EL (cell line): Measurements from ENCODE around the gene DNAJA4.

Experiments
- DNase-seq: peaks from one replicate; pipeline ENCODE4 v3.0.0-alpha.2; 2016

Gene DNAJA4

DNA sequence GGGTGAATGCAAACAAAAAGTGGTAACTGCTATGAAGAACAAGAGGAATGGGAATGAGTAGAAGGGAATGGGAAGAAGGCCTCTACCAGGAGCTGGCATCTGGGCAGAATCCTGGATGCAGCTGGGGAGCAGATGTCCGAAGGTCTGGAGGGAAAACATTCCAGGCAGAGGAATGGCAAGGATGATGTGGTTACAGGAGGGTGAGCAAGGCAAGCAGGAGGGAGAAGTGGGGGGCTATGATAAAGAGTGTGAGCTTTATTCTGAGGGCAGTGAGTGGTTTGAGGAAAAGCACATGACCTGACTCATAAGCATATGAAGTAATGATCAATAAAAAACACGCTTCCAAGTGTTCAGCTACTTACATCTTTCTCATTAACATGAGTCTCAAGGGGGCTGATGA is 18.0 kb downstream of the DNAJA4 start:
- DNase-seq = peak; percentile 40

DNA sequence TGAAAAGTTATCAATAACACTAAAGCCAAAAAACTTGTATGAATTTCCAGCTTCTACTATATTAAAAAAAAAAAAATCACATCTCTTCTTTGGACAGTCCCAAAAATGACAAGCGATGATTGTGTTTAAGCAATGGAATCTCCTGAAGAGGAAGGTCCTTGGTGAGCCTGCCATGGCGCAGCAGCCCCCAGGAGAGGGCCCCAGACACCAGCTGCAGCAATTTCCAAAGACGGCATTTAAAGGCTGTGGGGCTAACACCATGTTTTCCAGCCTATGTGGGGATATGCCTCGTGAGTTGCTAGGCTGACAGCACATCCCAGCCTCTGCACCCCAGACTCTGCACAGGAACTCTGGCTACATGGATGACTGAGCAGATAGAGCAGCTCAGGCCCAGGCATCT is 20.4 kb downstream of the DNAJA4 start:
- DNase-seq = no peak

DNA sequence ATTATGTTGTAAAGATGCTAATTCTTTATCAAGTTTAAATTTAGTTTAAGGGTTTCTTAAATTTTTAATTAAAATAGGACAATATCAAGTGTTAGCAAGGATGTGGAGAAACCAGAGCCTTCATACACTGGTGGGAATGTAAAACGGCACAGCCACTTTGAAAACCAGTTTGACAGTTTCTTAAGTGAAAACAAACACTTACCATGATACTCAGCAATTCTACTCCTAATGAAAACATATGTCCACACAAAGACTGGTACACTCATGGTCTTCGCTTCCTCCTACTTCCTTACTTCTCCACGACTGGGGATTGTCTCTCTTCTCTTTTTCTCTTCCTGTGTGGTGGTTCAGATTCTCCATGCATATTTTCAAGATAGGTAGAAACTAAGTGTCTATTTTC is 25.9 kb downstream of the DNAJA4 start:
- DNase-seq = no peak

DNA sequence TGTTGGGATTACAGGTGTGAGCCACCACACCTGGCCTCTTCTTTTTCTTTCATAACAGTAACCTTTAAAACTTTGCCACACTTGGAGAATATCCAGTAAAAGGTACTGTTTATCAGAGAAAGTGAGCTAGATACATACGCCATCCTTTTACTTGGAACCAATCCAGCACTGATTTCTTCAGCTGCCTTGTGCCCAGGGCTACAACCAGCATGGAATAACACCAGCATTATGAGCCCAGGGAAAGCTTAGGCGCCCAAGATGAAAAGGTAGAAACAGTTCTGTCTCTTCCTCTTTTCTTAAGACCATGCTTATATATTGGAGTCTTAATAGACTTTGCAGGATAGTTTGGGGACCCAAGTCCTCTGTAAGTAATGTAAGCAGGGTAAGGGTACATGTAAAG is 26.7 kb downstream of the DNAJA4 start:
- no peak for DNase-seq

DNA sequence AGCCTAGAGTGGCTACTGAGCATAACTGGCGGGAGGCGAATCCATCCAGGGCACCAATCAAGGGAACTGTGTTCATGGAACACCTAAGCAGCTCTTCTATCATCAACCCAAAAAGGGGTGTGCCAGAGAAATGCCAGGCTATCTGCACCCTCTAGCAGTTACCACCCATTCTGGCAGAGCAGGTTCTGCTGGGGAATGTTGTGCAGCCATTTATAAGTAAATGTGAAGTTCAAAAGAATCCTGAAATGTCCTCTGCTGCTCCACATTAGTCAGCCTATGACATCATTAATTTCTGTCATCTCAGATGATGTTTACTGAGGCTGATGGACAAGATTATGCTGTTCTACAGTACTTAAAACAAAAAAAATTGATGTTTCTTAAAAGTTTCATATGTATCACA is 27.3 kb downstream of the DNAJA4 start:
- no peak for DNase-seq

DNA sequence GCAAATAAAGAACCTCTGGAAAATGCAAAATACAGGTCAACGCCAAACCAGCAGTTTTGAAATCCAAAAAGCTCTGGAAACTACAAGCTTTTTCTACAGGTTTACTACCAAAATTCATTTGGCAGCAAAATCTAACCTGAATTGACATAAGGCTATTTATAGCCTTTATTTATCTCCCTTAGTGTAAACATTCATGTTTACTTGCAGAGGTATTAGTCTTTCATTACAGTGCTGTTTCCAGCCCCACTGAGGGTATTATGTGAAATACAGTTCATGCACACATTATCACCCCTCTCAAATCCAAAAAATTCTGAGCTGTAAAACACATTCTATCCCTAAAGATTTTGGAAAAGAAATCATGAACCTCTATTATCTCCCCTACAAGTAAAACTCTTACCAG is 27.9 kb downstream of the DNAJA4 start:
- no peak for DNase-seq

DNA sequence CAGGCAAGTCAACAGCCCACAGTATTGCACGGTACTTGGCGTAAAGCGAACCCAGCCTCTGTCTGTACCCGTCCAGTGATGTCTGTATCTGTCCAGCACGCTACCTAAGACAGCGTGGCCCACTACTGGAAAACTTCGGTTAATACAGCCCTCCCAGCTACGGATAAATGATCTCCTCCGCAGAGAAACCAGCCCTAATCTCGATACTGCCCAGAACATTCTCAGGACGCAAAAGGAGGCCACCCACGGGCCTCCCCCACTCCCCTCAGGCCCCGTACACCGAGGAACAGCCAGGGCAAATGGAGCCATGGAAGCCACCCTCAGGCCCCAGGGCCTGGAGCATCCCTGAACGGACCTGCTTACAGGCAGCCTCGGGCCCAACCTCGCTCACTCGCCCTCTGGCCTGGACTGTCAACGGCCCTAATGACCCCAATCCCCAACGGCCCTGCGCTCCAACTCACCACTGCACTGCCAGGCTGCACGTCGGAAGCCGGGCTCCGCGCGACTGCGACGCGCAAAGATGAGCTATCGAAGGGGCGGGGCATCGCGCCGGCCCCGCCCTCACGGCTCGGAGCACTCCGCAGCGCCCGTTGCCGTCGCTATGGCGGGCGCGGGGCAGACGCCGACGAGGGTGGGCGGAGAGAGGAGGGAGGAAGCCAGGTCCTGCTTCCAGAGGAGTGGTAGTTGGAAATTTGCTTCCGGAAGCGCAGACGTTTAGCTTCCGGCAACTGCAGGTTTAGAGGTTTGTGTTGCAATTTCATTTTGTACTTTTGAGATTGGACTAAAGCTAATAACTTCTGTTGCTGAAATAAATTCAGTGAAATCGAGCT is 35.0 kb downstream of the DNAJA4 start, which contains the start of gene SKIC8:
Gene SKIC8 (minus strand): TSS at position 509 of the 830 bp plus-strand sequence. CDS start 3,923 bp downstream, outside the sequence.
- DNase-seq = peak; percentile 94

DNA sequence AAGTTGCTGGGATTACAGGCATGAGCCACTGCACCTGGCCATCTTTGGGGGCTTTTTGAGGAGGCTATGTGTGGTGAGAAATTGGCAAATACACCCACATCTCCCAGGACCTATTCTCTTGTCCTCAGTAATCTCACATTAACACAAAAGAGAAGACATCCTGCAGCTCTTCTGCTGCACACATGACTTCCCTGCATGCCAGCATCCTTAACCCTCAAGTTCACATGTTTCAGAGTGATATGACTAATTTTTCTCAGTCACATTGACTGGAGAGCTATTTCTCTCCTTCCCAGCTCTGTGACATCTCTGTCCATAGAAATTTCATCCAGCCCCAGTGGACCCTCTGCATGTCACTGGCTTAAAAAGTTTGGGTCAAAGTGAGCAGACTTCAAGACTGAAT is 37.0 kb downstream of the DNAJA4 start:
- DNase-seq = peak; percentile 29

DNA sequence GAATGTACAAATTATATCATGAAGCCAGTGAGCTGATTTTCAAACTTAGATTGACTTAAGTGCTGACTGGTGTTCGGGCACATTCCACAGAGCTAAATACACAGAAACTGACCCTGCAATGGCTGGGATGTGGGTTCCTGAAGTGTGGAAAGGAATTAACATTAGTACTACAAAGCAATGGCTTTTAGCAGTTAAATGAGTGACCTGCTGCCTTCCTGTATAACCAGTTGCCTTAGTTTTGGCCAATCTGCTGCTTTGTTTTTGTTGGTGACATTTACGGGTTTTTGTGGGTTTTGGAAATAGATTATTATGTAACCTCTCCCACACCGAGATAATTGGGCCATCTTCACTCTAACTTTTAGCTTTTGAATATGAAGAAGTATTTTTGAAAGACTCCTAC is 37.5 kb downstream of the DNAJA4 start:
- DNase-seq = peak; percentile 56

DNA sequence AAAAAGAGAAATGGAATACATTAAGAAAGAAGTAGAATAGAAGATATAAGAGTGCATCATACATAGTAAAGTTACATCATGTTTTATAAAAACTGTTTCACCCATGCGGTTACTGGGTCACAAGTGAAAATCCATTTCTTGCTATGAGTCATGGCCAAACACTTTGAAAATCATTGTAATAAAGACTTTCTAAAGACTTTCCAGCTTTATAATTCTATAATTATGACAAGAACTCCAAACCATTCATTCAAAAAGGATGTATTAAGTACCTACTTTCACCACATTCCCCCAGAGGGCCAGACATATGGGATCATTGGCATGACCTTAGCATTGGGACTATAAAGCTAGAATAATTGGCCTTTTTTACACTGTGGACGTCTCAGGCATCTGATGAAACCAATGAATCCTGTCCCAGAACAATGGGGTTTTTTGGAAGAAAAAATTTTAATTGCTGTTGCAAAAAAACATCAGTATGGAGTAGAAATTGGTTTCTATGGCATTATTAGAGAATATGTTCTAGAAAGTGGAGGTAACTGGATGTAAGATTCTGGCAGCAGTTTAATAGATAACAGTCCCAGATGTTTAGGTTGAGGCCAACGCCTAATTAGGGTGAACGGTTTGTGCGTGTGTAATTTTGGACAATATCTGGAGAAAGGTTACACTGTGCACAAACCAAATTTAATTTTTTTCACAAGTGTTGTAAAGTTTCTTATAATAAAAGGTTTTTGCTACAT is 38.4 kb downstream of the DNAJA4 start:
- DNase-seq = peak; percentile 94

DNA sequence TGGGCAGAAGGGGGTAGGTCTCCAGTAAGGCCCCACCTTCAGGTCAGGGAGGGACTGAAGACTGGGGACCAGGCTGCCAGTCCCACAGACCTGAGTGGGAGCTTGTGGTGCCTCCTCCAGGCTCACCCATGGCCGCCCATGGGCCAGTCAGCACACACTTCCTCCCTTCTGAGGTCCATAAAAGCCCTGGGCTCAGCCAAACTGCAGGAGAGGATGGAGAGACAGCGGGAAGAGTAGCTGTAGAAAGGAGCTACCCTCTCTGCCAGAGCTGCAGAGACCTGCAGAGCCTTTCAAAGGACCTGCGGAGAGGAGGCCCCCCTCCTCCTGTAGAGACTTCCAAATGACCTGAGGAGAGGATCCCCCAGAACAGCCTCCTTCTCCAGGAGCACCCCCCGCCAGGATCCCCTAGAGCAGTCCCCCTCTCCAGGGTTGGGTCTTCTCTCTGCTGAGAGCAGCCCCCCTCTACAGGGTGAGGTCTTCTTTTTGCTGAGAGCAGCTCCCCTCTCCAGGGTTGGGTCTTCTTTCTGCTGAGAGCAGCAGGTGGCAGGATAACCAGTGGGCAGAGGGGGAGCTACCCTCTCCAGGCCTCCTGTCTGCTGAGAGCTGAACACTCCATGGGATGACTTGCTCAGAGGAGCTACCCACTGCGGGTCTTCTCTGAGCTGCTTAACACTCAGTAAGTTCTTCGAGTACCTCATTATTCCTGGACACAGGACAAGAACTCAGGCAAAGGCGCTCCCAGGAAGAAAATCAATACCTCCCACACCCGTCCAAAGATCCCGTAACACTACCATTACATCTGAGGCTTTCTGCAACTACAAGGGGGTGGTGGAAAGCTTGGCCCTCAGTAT is 40.1 kb downstream of the DNAJA4 start:
- no peak for DNase-seq

DNA sequence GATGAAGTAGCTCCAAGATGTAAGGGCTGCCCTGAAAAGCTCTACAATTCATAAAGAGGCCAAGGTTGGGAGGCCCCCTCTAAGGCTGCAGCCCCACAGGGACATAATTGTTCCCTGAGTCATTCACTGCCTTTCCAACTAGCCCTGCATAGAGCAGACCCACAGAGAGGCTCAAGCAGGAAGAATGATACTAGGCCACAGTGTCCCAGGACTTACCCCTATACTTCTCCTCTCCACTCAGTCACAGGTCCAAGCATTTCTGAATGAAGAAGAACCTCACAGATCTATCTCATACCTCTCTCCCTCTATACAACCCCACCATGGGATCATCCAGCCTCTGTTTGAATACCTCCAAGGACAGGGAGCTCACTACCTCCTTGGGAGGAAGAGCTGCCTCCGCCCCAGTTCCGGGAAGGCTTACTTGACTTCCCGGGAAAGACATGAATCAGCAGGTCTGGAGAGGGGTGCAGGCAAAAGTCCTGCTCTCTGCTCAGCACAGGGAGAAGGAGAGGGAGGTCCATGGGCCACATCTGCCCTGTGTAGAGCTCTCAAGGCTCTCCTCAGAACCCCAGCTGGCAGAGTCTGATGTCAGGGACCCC is 41.9 kb downstream of the DNAJA4 start:
- DNase-seq = peak; percentile 90

DNA sequence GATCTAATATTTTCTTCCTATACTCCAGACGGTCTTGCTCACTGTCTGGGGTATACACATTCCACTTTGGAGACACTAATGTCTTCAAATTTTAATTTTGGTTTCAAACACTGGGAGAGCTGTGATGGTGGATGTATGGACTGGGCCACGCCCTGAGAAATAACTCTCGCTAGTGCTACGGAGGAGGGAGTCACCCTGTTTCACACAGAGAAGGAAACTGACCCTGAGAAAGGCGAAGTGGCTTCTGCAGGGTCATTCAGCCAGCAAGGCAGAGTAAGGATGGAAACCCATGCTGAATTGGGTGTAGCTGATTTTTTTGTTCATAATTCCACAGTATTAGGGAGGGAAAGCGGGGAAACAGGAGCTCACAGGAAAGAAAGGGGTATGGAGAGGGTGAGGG is 43.6 kb downstream of the DNAJA4 start:
- no peak for DNase-seq

DNA sequence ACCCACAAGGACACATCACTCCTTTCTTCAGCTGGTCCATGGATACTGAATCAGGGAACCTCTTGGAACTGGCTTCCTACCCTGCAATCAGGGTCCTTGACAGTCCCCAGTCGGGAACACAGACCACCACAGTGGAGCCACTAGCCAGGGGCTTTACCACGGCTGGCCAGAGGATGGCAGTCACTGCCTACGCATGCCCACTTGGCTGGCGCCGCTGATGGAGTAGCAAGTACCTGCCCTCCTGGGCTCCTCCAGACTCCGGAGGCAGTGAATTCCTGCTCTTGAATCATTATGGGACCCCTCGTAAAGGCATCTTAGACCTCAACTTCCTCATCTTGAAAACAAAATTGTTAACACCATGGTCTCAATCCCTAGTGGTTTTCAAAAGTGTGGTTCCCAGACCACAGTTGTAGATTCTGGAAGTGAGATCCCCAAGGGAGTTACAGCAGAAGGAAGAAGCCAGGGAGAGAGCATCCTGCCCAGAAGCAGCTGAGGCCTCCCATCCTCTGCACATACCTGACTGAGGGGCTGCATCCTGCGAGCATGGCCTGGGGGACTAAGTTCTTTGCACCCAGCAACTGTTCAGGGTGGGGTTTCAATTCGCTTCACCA is 44.2 kb downstream of the DNAJA4 start:
- DNase-seq = peak; percentile 65

DNA sequence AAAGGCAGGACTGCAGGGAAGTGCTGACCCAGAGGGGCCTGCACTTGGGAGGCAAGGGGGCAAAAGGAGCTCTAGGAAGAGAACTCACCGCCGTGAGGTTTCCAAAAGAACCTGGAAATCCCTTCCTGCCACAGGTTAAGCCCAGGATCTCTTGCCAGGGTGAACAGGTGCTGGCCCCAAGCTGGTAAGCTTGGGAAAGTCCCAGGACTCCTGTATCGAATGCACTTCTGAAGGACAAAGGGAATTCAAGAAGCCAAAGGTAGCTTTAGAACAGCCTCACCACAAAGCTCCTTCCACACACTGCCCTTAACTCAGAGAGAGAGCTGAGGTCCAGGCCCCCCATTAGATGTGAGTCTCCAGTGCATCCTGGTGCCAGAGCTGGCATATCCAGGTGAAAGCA is 46.9 kb downstream of the DNAJA4 start:
- no peak for DNase-seq

DNA sequence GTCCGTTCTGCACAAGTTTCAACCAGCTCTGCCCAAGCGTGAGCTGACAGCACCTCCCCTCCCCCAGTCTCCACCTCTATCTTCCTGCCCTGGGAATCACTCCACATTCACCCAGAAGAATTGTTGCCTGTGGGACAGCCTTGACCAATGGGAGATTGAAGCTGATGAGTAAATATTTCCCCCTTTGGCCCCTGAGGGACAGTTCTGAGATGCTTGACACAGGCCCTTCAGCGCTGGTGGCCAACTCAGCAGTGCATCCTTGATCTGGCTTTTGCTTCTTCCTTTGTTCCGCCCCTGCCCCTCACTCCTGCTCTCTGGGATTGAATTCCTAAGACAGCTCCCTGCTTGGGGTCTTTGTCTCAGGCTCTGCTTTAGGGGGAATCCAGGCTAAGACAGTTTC is 48.2 kb downstream of the DNAJA4 start:
- no peak for DNase-seq

DNA sequence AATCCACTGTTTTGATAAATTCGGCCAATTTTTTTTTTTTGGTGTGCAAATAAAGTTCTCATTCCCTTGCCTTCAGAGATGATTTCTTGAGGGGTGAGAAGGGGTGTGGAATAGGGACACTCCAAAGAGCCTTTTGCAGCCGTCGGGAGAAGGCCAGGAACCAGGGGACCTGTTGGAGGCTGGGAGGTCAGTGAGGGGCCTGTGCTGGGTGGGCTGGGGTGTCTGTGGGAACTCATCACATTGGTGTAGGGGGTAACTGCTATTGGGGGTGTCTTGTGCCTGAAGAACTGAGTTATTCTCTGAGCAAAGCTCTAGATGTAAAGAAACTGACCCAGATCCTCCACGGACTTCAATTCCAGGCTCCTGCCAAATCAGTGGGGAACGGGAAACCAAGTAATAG is 48.6 kb downstream of the DNAJA4 start:
- DNase-seq = no peak

DNA sequence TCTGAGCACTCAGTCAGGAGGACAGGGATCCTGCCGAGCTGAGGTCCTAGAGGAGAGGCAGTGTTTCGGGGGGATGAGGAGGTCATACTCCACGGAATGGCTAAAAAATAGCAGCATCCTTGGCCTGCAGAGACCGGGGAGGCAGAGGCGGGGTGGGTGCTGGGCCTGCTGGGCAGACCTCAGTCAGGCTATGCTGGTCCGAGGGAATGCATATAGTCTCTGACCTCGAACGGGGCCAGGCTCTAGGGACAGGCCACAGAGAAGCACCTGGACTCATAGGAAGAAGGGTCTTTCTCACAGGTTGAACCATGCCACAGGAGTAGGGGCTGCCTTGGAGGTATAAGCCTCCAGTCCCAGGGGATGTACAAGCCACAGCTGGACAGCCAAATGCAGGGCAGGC is 49.0 kb downstream of the DNAJA4 start:
- DNase-seq = no peak

DNA sequence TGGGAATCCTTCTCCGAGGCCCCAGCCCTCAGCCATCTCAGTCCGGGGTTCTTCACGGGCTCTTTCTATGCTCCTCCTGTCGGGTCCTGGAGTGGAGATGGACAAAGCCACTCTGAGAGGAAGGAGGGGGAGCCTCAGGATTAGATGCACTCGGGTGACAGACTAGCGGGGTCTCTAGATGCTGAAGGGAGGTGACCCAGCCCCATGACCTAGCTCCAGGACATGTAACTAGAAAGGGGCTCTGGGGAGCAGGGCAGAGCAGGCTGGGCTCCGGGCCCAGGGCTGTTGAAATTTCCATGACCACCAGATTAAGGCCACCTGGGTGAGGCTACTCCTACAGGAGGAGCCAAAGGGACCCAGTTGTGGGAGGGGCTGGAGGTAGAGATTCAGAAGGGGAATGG is 49.8 kb downstream of the DNAJA4 start:
- DNase-seq = no peak

DNA sequence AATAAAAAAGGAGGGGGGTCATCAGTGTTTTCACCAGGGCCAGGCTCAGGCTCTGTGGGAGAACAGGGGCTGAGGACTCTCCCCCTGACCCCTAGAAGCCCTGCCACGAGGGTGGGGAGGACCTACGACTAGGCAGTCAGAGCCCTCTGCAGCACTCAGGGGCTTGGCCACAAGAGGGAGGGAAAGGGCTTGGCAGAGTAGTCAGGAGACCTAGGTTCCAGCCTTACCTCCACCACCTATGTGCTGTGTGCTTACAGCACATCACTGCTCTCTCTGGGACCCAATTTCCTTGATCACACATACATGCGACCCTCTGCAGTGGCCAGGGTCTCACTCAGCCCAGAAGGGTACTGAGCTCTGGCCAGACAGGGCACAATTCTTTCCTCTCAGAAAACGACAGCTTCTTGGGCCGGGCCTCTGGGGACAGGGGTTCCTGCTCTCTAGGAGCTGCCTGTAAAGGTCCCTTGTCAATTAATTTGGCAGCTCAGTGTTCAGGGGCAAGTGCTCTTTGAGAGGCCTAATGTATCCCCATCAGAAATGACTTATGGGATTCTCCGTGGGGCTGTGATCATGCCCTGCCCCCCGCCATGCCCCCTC is 51.4 kb downstream of the DNAJA4 start:
- DNase-seq = no peak

DNA sequence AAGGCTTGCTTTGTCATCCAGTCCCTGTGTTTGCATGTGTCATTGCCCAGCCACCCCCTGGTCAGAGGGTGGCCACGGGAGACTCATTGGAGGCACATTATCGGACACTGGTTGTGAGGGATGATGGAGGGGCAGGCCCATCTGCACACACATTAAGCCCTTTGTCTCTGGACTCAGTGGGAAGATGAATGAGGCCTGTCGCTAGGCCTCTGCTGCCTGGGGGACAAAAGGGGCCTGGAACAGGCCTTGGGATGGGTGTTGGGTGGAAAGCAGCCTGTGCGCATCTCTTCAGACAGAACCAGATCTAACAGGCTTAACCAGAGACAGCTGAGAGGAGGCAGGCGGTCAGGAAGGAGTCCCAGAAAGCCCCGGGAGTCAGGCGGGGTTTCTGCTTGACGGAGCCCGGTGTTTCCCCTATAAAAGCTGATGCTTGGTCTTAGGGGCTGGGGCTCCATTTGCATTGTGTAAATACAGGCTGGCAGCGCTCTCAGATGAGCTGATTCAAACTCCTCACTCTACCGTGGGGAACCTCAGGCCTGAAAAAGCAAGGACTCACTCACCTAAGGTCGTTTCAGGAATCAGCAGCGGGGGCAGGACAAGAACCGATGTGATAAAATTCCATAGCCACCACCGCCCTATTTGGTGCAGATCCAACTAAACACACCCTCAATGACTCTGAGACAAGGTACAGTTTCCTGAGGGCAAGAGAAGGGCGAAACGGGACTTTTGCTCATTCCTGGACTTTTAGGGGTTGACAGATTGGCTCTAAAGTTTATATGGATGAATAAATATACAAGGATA is 52.1 kb downstream of the DNAJA4 start:
- no peak for DNase-seq
